Ovary (tissue), 9 donors: Measurements from ENCODE around the gene GZMB. TPM values are rescaled to one million over a fixed set of nuclear protein-coding genes. Genes with fewer than 3 reads are reported as not detected.

ENCODE experiments used
- DNase-seq, 5 donors: peaks; one replicate each; pipeline ENCODE4 v3.0.0-alpha.2; 2019 to 2020
- H3K27ac ChIP-seq, 2 donors: fragments of 200-600 bp; one replicate each; pipeline versions ENCODE4 v1.5.1 to v1.8.0; 2019 to 2022
- H3K27me3 ChIP-seq: fragments of 200-600 bp; one replicate; pipeline ENCODE4 v1.8.0; 2022
- H3K36me3 ChIP-seq: fragments of 200-600 bp; sonication (generic); one replicate; pipeline ENCODE4 v1.5.1; 2019
- H3K4me1 ChIP-seq: one replicate; pipeline ENCODE4 v1.8.1; 2013; ENCODE audit warnings: mild to moderate bottlenecking, moderate library complexity; ENCODE audit not compliant: insufficient read depth
- H3K4me3 ChIP-seq: fragments of 200-600 bp; sonication (generic); one replicate; pipeline ENCODE4 v1.5.1; 2017
- H3K9me3 ChIP-seq, 2 donors: fragments of 200-600 bp in 1 of 2; sonication (generic) in 1 of 2; one replicate each; pipeline versions ENCODE4 v1.5.1 to v1.8.1; 2013 to 2019; ENCODE audit warnings: mild to moderate bottlenecking in 1 of 2, moderate library complexity in 1 of 2
- CTCF ChIP-seq, 3 donors: fragments of 450-650 bp in 2 of 3; fragments of 200-600 bp in 1 of 3; IDR thresholded peaks; one replicate each; pipeline versions ENCODE4 v1.5.1 to v1.8.0; 2016 to 2022; ENCODE audit warnings: antibody characterized with exemption in 3 of 3, mild to moderate bottlenecking in 1 of 3
- EP300 ChIP-seq: sonication (generic); formaldehyde crosslinking; IDR thresholded peaks from one replicate; pipeline ENCODE4 v1.6.1; 2017; ENCODE audit warnings: antibody characterized with exemption
- POLR2A ChIP-seq: fragments of 450-650 bp; IDR thresholded peaks from one replicate; pipeline ENCODE4 v1.6.1; 2017; ENCODE audit warnings: antibody characterized with exemption, mild to moderate bottlenecking, moderate library complexity
- WGBS, 3 donors: extraction: QIAGEN DNeasy Blood & Tissue Kit in 1 of 3; methylation state at CpG; one replicate each; pipeline versions ENCODE4 v1.1.5 to v1.1.7; 2013 to 2017; 5-methylcytosine and 5-hydroxymethylcytosine counted together
- intact Hi-C, 4 donors: fragments of 100-400 bp; cut with DNase I; formaldehyde crosslinking; loops; one replicate each; pipeline versions ENCODE4 v1.11.0 to v1.15.1; 2022 to 2023
- polyA plus RNA-seq, 2 donors: library from polyadenylated mRNA; stranded (reverse); fragments of 200-250 nt in 1 of 2; fragments of 350-450 nt in 1 of 2; fragmentation: Illumina TruSeq in 1 of 2; extraction: RNeasy Lipid Tissue Mini Kit (QIAGEN cat#74804) in 1 of 2; gene quantifications; one replicate each; pipeline ENCODE4 v1.2.3, GENCODE V29; 2013 to 2014
- total RNA-seq, 7 donors: library from RNA; depleted of rRNA in 2 of 7; stranded (reverse); fragments of >200 nt in 2 of 7; fragmentation: NEBNext Ultra II Directional in 3 of 7; extraction: Animal tissue kit (Norgen Biotek cat#: 25700) in 3 of 7; gene quantifications; one replicate each; pipeline versions ENCODE4 v1.1.0 to v1.2.4, GENCODE V29; 2016 to 2023
- donor health status: DM: no; HTN: no; CAD: no; lungs with moderate emphysema.
- donor health status: DM: no; HTN: no; CAD: no.
- donor health status: Bipolar disorder and iron deficiency.
- donor health status: DM: yes; HTN: yes; CAD: no.
- donor health status: DM: no; HTN: no; CAD: no.
- donor health status: DM: yes; HTN: yes; CAD: no.

GZMB gene
- total and polyA plus RNA-seq, 9 donors: 0.25 to 4.0 (median 1.7) TPM; not detected in 3

- Histone ChIP-seq H3K27ac (no peak overlapping the region), H3K4me3 (no peak overlapping the region), H3K9me3 (no peaks in the 10 kb centered on the region), H3K4me1 (no peaks in the 10 kb centered on the region), H3K36me3 (no peaks in the 10 kb centered on the region), H3K27me3 (no peaks in the 10 kb centered on the region)
- no peak for DNase-seq
- TF ChIP-seq POLR2A: no peak
- TF ChIP-seq CTCF (IDR thresholded peaks at IDR 0.05): no peak
- no peak for TF ChIP-seq EP300
- intact Hi-C loops: no loop called here
- WGBS, 3 donors: 49 to 66% (median 64%) methylated on average over 3 of the region's 3 CpGs
Observed at GRCh38 chr14:24630087-24630871, 3.7 kb downstream of the GZMB start.

- DNase-seq: no peak
- H3K4me3 ChIP-seq: no peak overlapping the region
- no peaks in the 10 kb centered on the region for H3K9me3 ChIP-seq
- H3K4me1 ChIP-seq: no peaks in the 10 kb centered on the region
- no peaks in the 10 kb centered on the region for H3K27me3 ChIP-seq
- intact Hi-C loops: no loop called here
- no peak for TF ChIP-seq POLR2A
- no peak for TF ChIP-seq CTCF (IDR thresholded peaks at IDR 0.05)
- TF ChIP-seq EP300: no peak
- WGBS, 3 donors: 72 to 84% (median 73%) methylated on average over 6 of the region's 6 CpGs
- H3K36me3 ChIP-seq: no peaks in the 10 kb centered on the region
- H3K27ac ChIP-seq: no peak overlapping the region
Observed at GRCh38 chr14:24629521-24629920, 4.5 kb downstream of the GZMB start.

GRCh38 chr14:24613747-24614146, 20.2 kb downstream of the GZMB start:
- Histone ChIP-seq H3K36me3 (no peaks in the 10 kb centered on the region), H3K9me3 (no peaks in the 10 kb centered on the region), H3K4me3 (no peak overlapping the region), H3K4me1 (no peaks in the 10 kb centered on the region), H3K27me3 (no peaks in the 10 kb centered on the region), H3K27ac (no peak overlapping the region)
- intact Hi-C loops: no loop called here
- WGBS, 3 donors: 87 to 93% (median 88%) methylated on average over 2 of the region's 2 CpGs
- TF ChIP-seq EP300: no peak
- no peak for DNase-seq

GRCh38 chr14:24613241-24613640, 20.7 kb downstream of the GZMB start:
- 34 to 61% (median 54%) methylated on average over 1 of the region's 1 CpG for WGBS, 3 donors
- Histone ChIP-seq H3K9me3 (no peaks in the 10 kb centered on the region), H3K36me3 (no peaks in the 10 kb centered on the region), H3K4me3 (no peak overlapping the region), H3K4me1 (no peaks in the 10 kb centered on the region), H3K27ac (no peak overlapping the region), H3K27me3 (no peaks in the 10 kb centered on the region)
- no peak for TF ChIP-seq CTCF (IDR thresholded peaks at IDR 0.05)
- DNase-seq: no peak
- intact Hi-C loops: no loop called here

GRCh38 chr14:24612196-24612595, 21.8 kb downstream of the GZMB start:
- TF ChIP-seq POLR2A: no peak
- TF ChIP-seq CTCF (IDR thresholded peaks at IDR 0.05): no peak
- intact Hi-C loops: no loop called here
- no peak overlapping the region for H3K4me3 ChIP-seq
- DNase-seq: no peak
- H3K27ac ChIP-seq: no peak overlapping the region
- no peaks in the 10 kb centered on the region for H3K9me3 ChIP-seq
- H3K36me3 ChIP-seq: no peaks in the 10 kb centered on the region
- no peaks in the 10 kb centered on the region for H3K27me3 ChIP-seq
- H3K4me1 ChIP-seq: no peaks in the 10 kb centered on the region
